Endothelial cell of umbilical vein (primary cell): Measurements from ENCODE around the gene STK16. TPM values are rescaled to one million over a fixed set of nuclear protein-coding genes. Genes with fewer than 3 reads are reported as not detected.

Experiments
- BruUV-seq: library from RNA; stranded (reverse); fragments of 400-500 nt; replicated peaks from 2 replicates; lab custom pipeline; 2021; lab: Mats Ljungman, UMichigan
- CTCF ChIA-PET: fragments of 300-600, 350-600 bp; sonication (Branson Sonifier 250); formaldehyde crosslinking; loops from one replicate; lab custom pipeline; 2021; ENCODE audit warnings: antibody characterized with exemption, inconsistent platforms; lab: Charles Lee
- POLR2A ChIA-PET: fragments of 300-600, 350-600 bp; sonication (Branson Sonifier 250); formaldehyde crosslinking; loops from one replicate; lab custom pipeline; 2021; ENCODE audit warnings: antibody characterized with exemption, inconsistent platforms; lab: Charles Lee
- DNase-seq: peaks from one replicate; pipeline ENCODE4 v3.0.0-alpha.2; 2011; ENCODE audit warnings: low read depth, low spot score
- FAIRE-seq: peaks from 2 replicates; lab custom pipeline; 2011; peaks lifted over from hg19 to GRCh38; lab: Jason Lieb, UNC
- H2AFZ ChIP-seq: 2 replicates; pipeline ENCODE4 v1.6.0; 2012; ENCODE audit warnings: low read depth, low read length, control low read depth, inconsistent platforms
- H3K27ac ChIP-seq: 2 replicates; pipeline ENCODE4 v1.5.1; 2011; ENCODE audit warnings: low read depth, mild to moderate bottlenecking, control low read depth, low read length, moderate library complexity; ENCODE audit not compliant: insufficient read depth
- H3K27me3 ChIP-seq, 2 experiments: 2 replicates each; pipeline versions ENCODE4 v1.6.0 to v1.6.1; 2011; ENCODE audit warnings: low read length in 2 of 2, mixed read lengths in 1 of 2; ENCODE audit not compliant: control insufficient read depth in 2 of 2, insufficient read depth in 2 of 2
- H3K36me3 ChIP-seq, 2 experiments: 2 replicates in 1 of 2; 3 replicates in 1 of 2; pipeline ENCODE4 v1.5.1; 2011; ENCODE audit warnings: low read length in 2 of 2, mild to moderate bottlenecking in 1 of 2, moderate library complexity in 1 of 2; ENCODE audit not compliant: control insufficient read depth in 2 of 2, insufficient read depth in 2 of 2; ENCODE audit errors: extremely low read depth in 1 of 2
- H3K4me1 ChIP-seq: 3 replicates; pipeline ENCODE4 v1.5.1; 2011; ENCODE audit warnings: mild to moderate bottlenecking, low read length; ENCODE audit not compliant: control insufficient read depth, insufficient read depth; ENCODE audit errors: extremely low read depth
- H3K4me2 ChIP-seq: 2 replicates; pipeline ENCODE4 v1.6.1; 2011; ENCODE audit warnings: low read length, control low read depth, mixed read lengths; ENCODE audit not compliant: insufficient read depth
- H3K4me3 ChIP-seq, 3 experiments: fragments of 200-600 bp in 1 of 3; sonication (generic), shearing (Covaris generic) in 1 of 3; replicated peaks in 1 of 3; 2 replicates each; pipeline ENCODE4 v1.5.1; 2011 to 2016; ENCODE audit warnings: control low read depth in 3 of 3, low read length in 3 of 3, mild to moderate bottlenecking in 2 of 3, inconsistent platforms in 1 of 3, low read depth in 1 of 3, moderate library complexity in 1 of 3; ENCODE audit not compliant: insufficient read depth in 1 of 3
- H3K79me2 ChIP-seq: 2 replicates; pipeline ENCODE4 v1.6.0; 2012; ENCODE audit warnings: low read length, inconsistent platforms; ENCODE audit not compliant: control insufficient read depth, insufficient read depth
- H3K9ac ChIP-seq: replicated peaks from 2 replicates; pipeline ENCODE3; 2011; ENCODE audit warnings: low read length, control low read depth; ENCODE audit not compliant: insufficient read depth; ENCODE audit errors: extremely low read depth
- H3K9me1 ChIP-seq: replicated peaks from 3 replicates; pipeline ENCODE4 v1.6.0; 2011; ENCODE audit warnings: mild to moderate bottlenecking, low read length; ENCODE audit not compliant: control insufficient read depth, insufficient read depth; ENCODE audit errors: extremely low read depth
- H3K9me3 ChIP-seq: replicated peaks from 2 replicates; pipeline ENCODE4 v1.5.1; 2012; ENCODE audit warnings: low read length, inconsistent platforms; ENCODE audit not compliant: control insufficient read depth, insufficient read depth
- H4K20me1 ChIP-seq: replicated peaks from 2 replicates; pipeline ENCODE3; 2011; ENCODE audit warnings: mild to moderate bottlenecking, low read length; ENCODE audit not compliant: control insufficient read depth, insufficient read depth; ENCODE audit errors: extremely low read depth
- CTCF ChIP-seq, 2 donors: IDR thresholded peaks; 1 replicate in 1 of 2; 2 replicates in 1 of 2; pipeline ENCODE4 v1.5.1; 2011; ENCODE audit warnings: low read length in 2 of 2, mild to moderate bottlenecking in 2 of 2, moderate library complexity in 2 of 2, control low read depth in 1 of 2, inconsistent platforms in 1 of 2, low read depth in 1 of 2; ENCODE audit not compliant: insufficient read depth in 1 of 2; ENCODE audit errors: extremely low read depth in 1 of 2
- EZH2 ChIP-seq: IDR thresholded peaks from 2 replicates; pipeline ENCODE4 v1.6.1; 2012; ENCODE audit warnings: borderline replicate concordance, low read depth, mild to moderate bottlenecking, moderate library complexity, low read length, inconsistent platforms; ENCODE audit not compliant: severe bottlenecking
- FOS ChIP-seq: IDR thresholded peaks from 2 replicates; pipeline ENCODE4 v1.6.1; 2011; ENCODE audit warnings: mild to moderate bottlenecking, low read length, moderate library complexity, borderline replicate concordance; ENCODE audit not compliant: insufficient read depth
- GATA2 ChIP-seq: IDR thresholded peaks from 2 replicates; pipeline ENCODE4 v1.7.0; 2011; ENCODE audit warnings: low read depth, mild to moderate bottlenecking, moderate library complexity, mixed read lengths, low read length; ENCODE audit not compliant: insufficient read length, insufficient read depth
- JUN ChIP-seq: IDR thresholded peaks from 2 replicates; pipeline ENCODE4 v1.6.1; 2011; ENCODE audit warnings: borderline replicate concordance, low read depth; ENCODE audit not compliant: insufficient read length, insufficient read depth
- MAX ChIP-seq: IDR thresholded peaks from 2 replicates; pipeline ENCODE4 v1.6.1; 2011; ENCODE audit not compliant: insufficient read depth, insufficient read length
- MYC ChIP-seq: IDR thresholded peaks from one replicate; pipeline ENCODE4 v1.6.1; 2011; ENCODE audit warnings: mild to moderate bottlenecking, low read depth, low read length
- POLR2A ChIP-seq: IDR thresholded peaks from 2 replicates; pipeline ENCODE4 v1.6.1; 2012; ENCODE audit warnings: low read depth, mild to moderate bottlenecking, control low read depth, low read length
- POLR2AphosphoS5 ChIP-seq: IDR thresholded peaks from 2 replicates; pipeline ENCODE4 v1.6.1; 2012; ENCODE audit warnings: low read depth, mild to moderate bottlenecking, control low read depth, low read length, moderate library complexity; ENCODE audit not compliant: insufficient read depth
- dilution Hi-C: fragments of 300-500 bp; cut with MboI; formaldehyde crosslinking; loops from one replicate; pipeline ENCODE4 v1.15.0; 2019; ENCODE audit warnings: low sequenced_read_pairs; ENCODE audit not compliant: extremely low pct_ligation_motif_present
- intact Hi-C: fragments of 100-400 bp; cut with micrococcal nuclease; formaldehyde crosslinking; loops from one replicate; pipeline ENCODE4 v1.10.0; 2022
- polyA plus RNA-seq, 4 experiments: library from polyadenylated mRNA; depleted of rRNA in 3 of 4; stranded (reverse) in 3 of 4; unstranded in 1 of 4; fragments of >200 nt; gene quantifications; 2 replicates each; pipeline versions ENCODE4 v1.2.1 to v1.2.3, GENCODE V29; 2011 to 2012; ENCODE audit warnings: missing spikeins in 1 of 4
- total RNA-seq: library from RNA; stranded (reverse); gene quantifications from 2 replicates; pipeline ENCODE4 v1.2.3, GENCODE V29; 2021

Gene STK16
- total and polyA plus RNA-seq, 2 donors (not counting 3 experiments of a cell fraction or from before 2014, with no cell fraction given) = 18.8 to 63.2 TPM

GRCh38 chr2:219291910-219292490, 46.7 kb downstream of the STK16 start:
- BruUV-seq = no TSS peak
- dilution Hi-C loops (no loop called here), intact Hi-C loops (no loop called here)
- DNase-seq = no peak
- Histone ChIP-seq H3K4me3 (no peak overlapping the region), H3K36me3 (no peaks in the 10 kb centered on the region), H3K9me3 (no peaks in the 10 kb centered on the region), H3K79me2 (no peaks in the 10 kb centered on the region), H3K9ac (no peak overlapping the region), H3K4me2 (no peak overlapping the region), H3K4me1 (peaks cover 4% of the 10 kb centered on the region), H3K27me3 (peaks cover 0 to 1% of the 10 kb centered on the region in 2 experiments), H3K9me1 (no peaks in the 10 kb centered on the region), H2AFZ (no peak overlapping the region), H4K20me1 (no peaks in the 10 kb centered on the region), H3K27ac (no peak overlapping the region)
- ChIA-PET POLR2A (no interaction called here), CTCF (interaction anchor here (0.6 to 11.2 kb wide), 2 partner anchors 11 to 97 kb away, joined by 4 to 253 read pairs; partner anchors contain the start of gene DNAJB2)
- FAIRE-seq = no peak
- TF ChIP-seq EZH2 (no peak), FOS (no peak), CTCF (IDR thresholded peaks at IDR 0.05; ENCODE audit: extremely low read depth in 1 of 2, insufficient read depth in 1 of 2, low read depth in 1 of 2, low read length in 2 of 2) (no peak), MYC (no peak), MAX (no peak), POLR2A (no peak), POLR2AphosphoS5 (no peak), JUN (no peak), GATA2 (no peak)
